ENCODE measurements around the gene AEBP2. TPM values are rescaled to one million over a fixed set of nuclear protein-coding genes. Genes with fewer than 3 reads are reported as not detected.

Gene AEBP2
- total and polyA plus RNA-seq, 2 of the 4 experiments (the other 2 are of a cell fraction) = 15.5 to 21.7 TPM

DNA sequence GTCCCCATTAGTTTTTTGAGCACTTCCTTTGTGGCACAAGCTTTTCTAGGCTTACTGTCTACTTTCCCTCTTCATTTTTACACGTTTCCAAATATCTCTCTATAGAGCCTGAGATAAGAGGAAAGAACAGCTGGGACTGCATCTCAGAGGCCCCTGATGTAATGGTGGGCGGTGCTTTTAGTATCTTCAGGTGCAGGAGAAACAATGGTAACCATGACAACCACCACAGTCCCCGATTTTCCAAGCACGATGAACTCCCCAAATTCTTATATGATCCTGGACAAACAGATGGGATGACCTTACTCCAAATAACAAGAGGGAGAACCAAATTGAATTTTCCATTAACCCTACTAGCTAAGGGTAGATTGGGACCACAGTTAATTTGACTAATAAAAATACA is 103.3 kb downstream of the AEBP2 start:
- Histone ChIP-seq H3K9me1 (ENCODE audit: insufficient read depth, low read length) (peaks cover 5% of the 10 kb centered on the region; the same call in 1 of the 2 replicates), H2BK20ac (ENCODE audit: low read depth, low read length) (no peak overlapping the region), H3K14ac (replicated peaks; ENCODE audit: low read depth, low read length) (no peak overlapping the region), H4K20me1 (ENCODE audit: insufficient read depth, low read length) (no peaks in the 10 kb centered on the region), H3K27ac (ENCODE audit: insufficient read depth, low read length) (no peak overlapping the region), H4K8ac (ENCODE audit: low read depth in 2 of 2, low read length in 2 of 2) (no peak overlapping the region), H2BK15ac (ENCODE audit: low read depth, low read length) (no peak overlapping the region), H2AFZ (replicated peaks; ENCODE audit: low read length, poor library complexity) (no peak overlapping the region), H3K27me3 (ENCODE audit: control insufficient read depth, insufficient read depth, low read length) (no peaks in the 10 kb centered on the region), H3K4me1 (ENCODE audit: control insufficient read depth, insufficient read depth, low read length) (peaks cover 15% of the 10 kb centered on the region), H3K36me3 (ENCODE audit: control insufficient read depth, insufficient read depth, low read length) (no peaks in the 10 kb centered on the region), H3K4me3 (ENCODE audit: insufficient read depth, low read depth, low read length) (no peak overlapping the region), H3K23ac (ENCODE audit: low read depth, low read length) (no peak overlapping the region), H2AK9ac (replicated peaks; ENCODE audit: low read depth, low read length, poor library complexity) (no peak overlapping the region), H2AK5ac (ENCODE audit: low read depth, low read length) (no peak overlapping the region), H2BK120ac (ENCODE audit: low read depth, low read length) (no peak overlapping the region), H3K4ac (ENCODE audit: low read depth, low read length) (no peak overlapping the region), H3K9me3 (ENCODE audit: control insufficient read depth, insufficient read depth, low read length) (no peaks in the 10 kb centered on the region), H3K56ac (ENCODE audit: extremely low read depth, insufficient read depth, low read length) (no peak overlapping the region), H3K4me2 (ENCODE audit: low read depth, low read length) (no peak overlapping the region), H4K5ac (ENCODE audit: low read depth, low read length) (no peak overlapping the region), H3K79me1 (ENCODE audit: low read depth in 1 of 2, low read length in 2 of 2) (no peaks in the 10 kb centered on the region), H3K18ac (ENCODE audit: low read depth, low read length) (no peak overlapping the region), H3K9ac (ENCODE audit: low read depth, low read length) (no peak overlapping the region), H2BK5ac (ENCODE audit: low read depth, low read length, poor library complexity, severe bottlenecking) (no peak overlapping the region), H4K91ac (ENCODE audit: insufficient read depth, low read depth, low read length) (no peak overlapping the region)
- intact Hi-C loops (cut with micrococcal nuclease) (no loop called here), dilution Hi-C loops (cut with HindIII; ENCODE audit: low sequenced_read_pairs, unreplicated experiment) (no loop called here), in situ Hi-C loops (cut with MboI; ENCODE audit: low sequenced_read_pairs) (no loop called here)
- TF ChIP-seq MXI1 (IDR thresholded peaks at IDR 0.05; ENCODE audit: borderline replicate concordance, low read depth, low read length) = no peak
- TF ChIP-seq RAD21 (IDR thresholded peaks at IDR 0.05; ENCODE audit: low read length) = no peak
- TF ChIP-seq RCOR1 (IDR thresholded peaks at IDR 0.05; ENCODE audit: insufficient replicate concordance, low read length) = no peak
- TF ChIP-seq, protein P1, sequence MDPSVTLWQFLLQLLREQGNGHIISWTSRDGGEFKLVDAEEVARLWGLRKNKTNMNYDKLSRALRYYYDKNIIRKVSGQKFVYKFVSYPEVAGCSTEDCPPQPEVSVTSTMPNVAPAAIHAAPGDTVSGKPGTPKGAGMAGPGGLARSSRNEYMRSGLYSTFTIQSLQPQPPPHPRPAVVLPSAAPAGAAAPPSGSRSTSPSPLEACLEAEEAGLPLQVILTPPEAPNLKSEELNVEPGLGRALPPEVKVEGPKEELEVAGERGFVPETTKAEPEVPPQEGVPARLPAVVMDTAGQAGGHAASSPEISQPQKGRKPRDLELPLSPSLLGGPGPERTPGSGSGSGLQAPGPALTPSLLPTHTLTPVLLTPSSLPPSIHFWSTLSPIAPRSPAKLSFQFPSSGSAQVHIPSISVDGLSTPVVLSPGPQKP (IDR thresholded peaks at IDR 0.05; ENCODE audit: borderline replicate concordance, low read depth, low read length) = no peak
- TF ChIP-seq MAZ (IDR thresholded peaks at IDR 0.05; ENCODE audit: borderline replicate concordance, low read depth, low read length) = no peak
- TF ChIP-seq BHLHE40 (IDR thresholded peaks at IDR 0.05; ENCODE audit: low read depth, low read length) = no peak
- no peak for TF ChIP-seq POLR2A (IDR thresholded peaks at IDR 0.05; ENCODE audit: low read depth, low read length)
- no peak for TF ChIP-seq SMC3 (IDR thresholded peaks at IDR 0.05; ENCODE audit: low read depth, low read length)
- no peak for TF ChIP-seq NFE2L2 (IDR thresholded peaks at IDR 0.05; ENCODE audit: low read depth, low read length)
- TF ChIP-seq CEBPB (IDR thresholded peaks at IDR 0.05; ENCODE audit: low read depth, low read length) = no peak
- no peak for TF ChIP-seq RFX5 (IDR thresholded peaks at IDR 0.05; ENCODE audit: low read depth, low read length)
- TF ChIP-seq FOS (IDR thresholded peaks at IDR 0.05; ENCODE audit: low read depth, low read length) = no peak
- TF ChIP-seq, protein P2, sequence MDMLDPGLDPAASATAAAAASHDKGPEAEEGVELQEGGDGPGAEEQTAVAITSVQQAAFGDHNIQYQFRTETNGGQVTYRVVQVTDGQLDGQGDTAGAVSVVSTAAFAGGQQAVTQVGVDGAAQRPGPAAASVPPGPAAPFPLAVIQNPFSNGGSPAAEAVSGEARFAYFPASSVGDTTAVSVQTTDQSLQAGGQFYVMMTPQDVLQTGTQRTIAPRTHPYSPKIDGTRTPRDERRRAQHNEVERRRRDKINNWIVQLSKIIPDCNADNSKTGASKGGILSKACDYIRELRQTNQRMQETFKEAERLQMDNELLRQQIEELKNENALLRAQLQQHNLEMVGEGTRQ (IDR thresholded peaks at IDR 0.05; ENCODE audit: low read depth, low read length) = no peak
- TF ChIP-seq MAFK (IDR thresholded peaks at IDR 0.05; ENCODE audit: low read depth, low read length) = no peak
- TF ChIP-seq CHD1 (IDR thresholded peaks at IDR 0.05; ENCODE audit: low read depth, low read length) = no peak
- TF ChIP-seq, protein P3, sequence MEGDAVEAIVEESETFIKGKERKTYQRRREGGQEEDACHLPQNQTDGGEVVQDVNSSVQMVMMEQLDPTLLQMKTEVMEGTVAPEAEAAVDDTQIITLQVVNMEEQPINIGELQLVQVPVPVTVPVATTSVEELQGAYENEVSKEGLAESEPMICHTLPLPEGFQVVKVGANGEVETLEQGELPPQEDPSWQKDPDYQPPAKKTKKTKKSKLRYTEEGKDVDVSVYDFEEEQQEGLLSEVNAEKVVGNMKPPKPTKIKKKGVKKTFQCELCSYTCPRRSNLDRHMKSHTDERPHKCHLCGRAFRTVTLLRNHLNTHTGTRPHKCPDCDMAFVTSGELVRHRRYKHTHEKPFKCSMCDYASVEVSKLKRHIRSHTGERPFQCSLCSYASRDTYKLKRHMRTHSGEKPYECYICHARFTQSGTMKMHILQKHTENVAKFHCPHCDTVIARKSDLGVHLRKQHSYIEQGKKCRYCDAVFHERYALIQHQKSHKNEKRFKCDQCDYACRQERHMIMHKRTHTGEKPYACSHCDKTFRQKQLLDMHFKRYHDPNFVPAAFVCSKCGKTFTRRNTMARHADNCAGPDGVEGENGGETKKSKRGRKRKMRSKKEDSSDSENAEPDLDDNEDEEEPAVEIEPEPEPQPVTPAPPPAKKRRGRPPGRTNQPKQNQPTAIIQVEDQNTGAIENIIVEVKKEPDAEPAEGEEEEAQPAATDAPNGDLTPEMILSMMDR (conservative IDR thresholded peaks at IDR 0.05; ENCODE audit: low read depth, low read length) = no peak
- POLR2A ChIA-PET (ENCODE audit: unreplicated experiment) = no interaction called here
- DNase-seq = no peak
- no TSS peak for BruUV-seq (replicated peaks)
- WGBS, 2 experiments (ENCODE audit: extremely low coverage in 2 of 2, insufficient read length in 1 of 2) = no CpG with 5 or more reads among the region's 4 CpGs
- CTCF ChIA-PET = no interaction called here
- ATAC-seq (ENCODE audit: low read depth) = no peak

All from IMR-90 (cell line).